GM12878 (cell line): Measurements from ENCODE around the gene TADA2A. TPM values are rescaled to one million over a fixed set of nuclear protein-coding genes. Genes with fewer than 3 reads are reported as not detected.

ENCODE experiments used
- ATF2 ChIP-seq: IDR thresholded peaks from 2 replicates; pipeline ENCODE4 v1.6.1; 2012; ENCODE audit warnings: low read length, inconsistent platforms
- CREM ChIP-seq: IDR thresholded peaks from 2 replicates; pipeline ENCODE4 v1.6.1; 2014; ENCODE audit warnings: antibody characterized with exemption, low read depth
- EED ChIP-seq: sonication (generic); IDR thresholded peaks from 2 replicates; pipeline ENCODE4 v1.6.1; 2016; ENCODE audit warnings: antibody characterized with exemption, low read depth
- FOXK2 ChIP-seq: fragments of 450-650 bp; IDR thresholded peaks from 2 replicates; pipeline ENCODE4 v1.6.1; 2017; ENCODE audit warnings: mild to moderate bottlenecking, moderate library complexity
- GATAD2B ChIP-seq: fragments of 450-650 bp; conservative IDR thresholded peaks from 2 replicates; pipeline ENCODE4 v1.6.1; 2017; ENCODE audit warnings: low read depth, mild to moderate bottlenecking, moderate library complexity
- IKZF1 ChIP-seq: fragments of 450-650 bp; conservative IDR thresholded peaks from 2 replicates; pipeline ENCODE4 v1.6.1; 2017; ENCODE audit warnings: antibody characterized with exemption, mild to moderate bottlenecking
- JUNB ChIP-seq: IDR thresholded peaks from 2 replicates; pipeline ENCODE4 v1.6.1; 2016; ENCODE audit warnings: antibody characterized with exemption, mild to moderate bottlenecking
- KDM1A ChIP-seq: fragments of 200-600 bp; sonication (generic); IDR thresholded peaks from 2 replicates; pipeline ENCODE4 v1.6.1; 2016; ENCODE audit warnings: borderline replicate concordance
- LARP7 ChIP-seq: fragments of 450-650 bp; IDR thresholded peaks from 2 replicates; pipeline ENCODE4 v1.6.1; 2017; ENCODE audit warnings: mild to moderate bottlenecking
- MEF2A ChIP-seq: IDR thresholded peaks from 2 replicates; pipeline ENCODE4 v1.6.1; 2011; ENCODE audit warnings: low read depth, mild to moderate bottlenecking, low read length, moderate library complexity; ENCODE audit not compliant: insufficient read depth
- MTA3 ChIP-seq: IDR thresholded peaks from 2 replicates; pipeline ENCODE4 v1.6.1; 2012; ENCODE audit warnings: low read length, inconsistent platforms, borderline replicate concordance
- MYB ChIP-seq: fragments of 150-350 bp; IDR thresholded peaks from 2 replicates; pipeline ENCODE4 v1.6.1; 2014; ENCODE audit warnings: mild to moderate bottlenecking, low read depth, low read length, borderline replicate concordance
- PML ChIP-seq: IDR thresholded peaks from 2 replicates; pipeline ENCODE4 v1.6.1; 2012; ENCODE audit warnings: low read length, inconsistent platforms
- RAD21 ChIP-seq: IDR thresholded peaks from 2 replicates; pipeline ENCODE4 v1.6.1; 2011; ENCODE audit warnings: mild to moderate bottlenecking, low read depth, low read length, moderate library complexity; ENCODE audit not compliant: insufficient read depth
- RBBP5 ChIP-seq: fragments of 200-600 bp; sonication (generic); conservative IDR thresholded peaks from 2 replicates; pipeline ENCODE4 v1.6.1; 2016
- RCOR1 ChIP-seq: conservative IDR thresholded peaks from 2 replicates; pipeline ENCODE4 v1.6.1; 2012; ENCODE audit warnings: low read depth, low read length, improper control_type of control experiment
- RELA ChIP-seq: fragments of 450-650 bp; IDR thresholded peaks from 2 replicates; pipeline ENCODE4 v1.8.0; 2014; ENCODE audit warnings: borderline replicate concordance; ENCODE audit not compliant: partially characterized antibody
- SIN3A ChIP-seq: IDR thresholded peaks from 2 replicates; pipeline ENCODE4 v1.6.1; 2012; ENCODE audit warnings: low read depth, low read length, improper control_type of control experiment
- SIX5 ChIP-seq: IDR thresholded peaks from 2 replicates; pipeline ENCODE4 v1.6.1; 2011; ENCODE audit warnings: mild to moderate bottlenecking, low read depth, low read length, moderate library complexity; ENCODE audit not compliant: severe bottlenecking
- SREBF1 ChIP-seq: IDR thresholded peaks from 2 replicates; pipeline ENCODE4 v1.6.1; 2012; ENCODE audit warnings: mild to moderate bottlenecking, low read length
- STAT3 ChIP-seq: IDR thresholded peaks from 2 replicates; pipeline ENCODE4 v1.6.1; 2011; ENCODE audit warnings: low read depth, low read length, improper control_type of control experiment
- SUZ12 ChIP-seq: fragments of 200-600 bp; sonication (generic); IDR thresholded peaks from one replicate; pipeline ENCODE4 v1.6.1; 2018; ENCODE audit warnings: antibody characterized with exemption, mild to moderate bottlenecking; ENCODE audit not compliant: unreplicated experiment
- TCF3 ChIP-seq: IDR thresholded peaks from 2 replicates; pipeline ENCODE4 v1.6.1; 2012; ENCODE audit warnings: low read depth, mild to moderate bottlenecking, low read length, borderline replicate concordance; ENCODE audit not compliant: insufficient read depth
- TCF7 ChIP-seq: IDR thresholded peaks from 2 replicates; pipeline ENCODE4 v1.6.1; 2014; ENCODE audit warnings: antibody characterized with exemption, borderline replicate concordance
- YBX1 ChIP-seq: fragments of 450-650 bp; IDR thresholded peaks from 2 replicates; pipeline ENCODE4 v1.6.1; 2016; ENCODE audit warnings: antibody characterized with exemption
- ZBTB4 ChIP-seq: fragments of 450-650 bp; formaldehyde crosslinking; IDR thresholded peaks from 2 replicates; pipeline ENCODE4 v1.4.0; 2022; ENCODE audit warnings: mild to moderate bottlenecking, moderate library complexity
- ZNF217 ChIP-seq: fragments of 450-650 bp; IDR thresholded peaks from 2 replicates; pipeline ENCODE4 v1.6.1; 2017; ENCODE audit warnings: antibody characterized with exemption, mild to moderate bottlenecking
- ZNF384 ChIP-seq: IDR thresholded peaks from 2 replicates; pipeline ENCODE4 v1.6.1; 2012; ENCODE audit warnings: low read depth, mild to moderate bottlenecking, low read length, improper control_type of control experiment, borderline replicate concordance
- ZNF622 ChIP-seq: fragments of 450-650 bp; IDR thresholded peaks from 2 replicates; pipeline ENCODE4 v1.6.1; 2017; ENCODE audit warnings: mild to moderate bottlenecking, inconsistent platforms
- polyA plus RNA-seq, 11 experiments: library from polyadenylated mRNA; depleted of rRNA in 4 of 11; unstranded in 6 of 11; stranded (reverse) in 5 of 11; fragments of >200 nt; fragmentation: Nextera tagmentation in 4 of 11; fragmentation: Illumina TruSeq in 1 of 11; extraction: Ambion mirVana in 4 of 11; extraction: Trizol in 1 of 11; gene quantifications; 1 replicate in 1 of 11; 2 replicates in 10 of 11; pipeline versions ENCODE4 v1.2.1 to v1.2.3, GENCODE V29; 2011 to 2016; ENCODE audit warnings: inconsistent platforms in 2 of 11, missing spikeins in 2 of 11, low read depth in 1 of 11
- total RNA-seq, 4 experiments: library from RNA; depleted of rRNA in 3 of 4; stranded (reverse); fragments of >200 nt in 3 of 4; fragmentation: Illumina TruSeq in 1 of 4; extraction: Trizol in 1 of 4; gene quantifications; 2 replicates each; pipeline versions ENCODE4 v1.2.1 to v1.2.3, GENCODE V29; 2013 to 2021

TADA2A gene
- total and polyA plus RNA-seq, 10 of the 15 experiments (the other 5 are each of a cell fraction or from before 2014, with no cell fraction given) = 19.6 to 43.8 (median 34.1) TPM

GRCh38 chr17:37392024-37392590 is 14.6 kb upstream of the TADA2A start (continued):
- TF ChIP-seq MYB (no peak), TCF3 (peak; percentile 66; the same call in 1 of the 2 replicates), MTA3 (no peak), CREM (peak; percentile 18; the same call in 1 of the 2 replicates), ZBTB4 (CRISPR knock-in tag) (no peak), ZNF384 (no peak), PML (no peak), MEF2A (peak; percentile 56; the same call in 1 of the 2 replicates), SIN3A (no peak), SUZ12 (no peak), LARP7 (no peak), SREBF1 (no peak), RAD21 (no peak), FOXK2 (no peak), EED (peak; percentile 51), RELA (no peak), ATF2 (peak; percentile 72), SIX5 (no peak), STAT3 (no peak), JUNB (peak; percentile 90), YBX1 (no peak), TCF7 (no peak), RCOR1 (no peak), ZNF622 (no peak), GATAD2B (no peak), KDM1A (no peak), ZNF217 (no peak), RBBP5 (no peak), IKZF1 (peak; percentile 75)
